ENCODE results near the gene GNAI3.

GNAI3 gene

GRCh38 chr1:109619576-109620400 lies 71.4 kb downstream of the GNAI3 start, which contains the start of the genes AMPD2 and GNAT2:
AMPD2 (plus strand) TSS chr1:109619837; CDS start chr1:109621176, 1,339 bp downstream.
GNAT2 (minus strand) TSS chr1:109619616; CDS start chr1:109612870, 6,746 bp downstream.
- peak; percentile 45 for DNase-seq (ENCODE audit: low read depth)
- H3K4me3 ChIP-seq (ENCODE audit: low read depth, low read length): peak within 1 kb of the TSS; percentile 90
- TF ChIP-seq CTCF (IDR thresholded peaks at IDR 0.05; ENCODE audit: low read depth, low read length, missing control alignments): no peak

DNA sequence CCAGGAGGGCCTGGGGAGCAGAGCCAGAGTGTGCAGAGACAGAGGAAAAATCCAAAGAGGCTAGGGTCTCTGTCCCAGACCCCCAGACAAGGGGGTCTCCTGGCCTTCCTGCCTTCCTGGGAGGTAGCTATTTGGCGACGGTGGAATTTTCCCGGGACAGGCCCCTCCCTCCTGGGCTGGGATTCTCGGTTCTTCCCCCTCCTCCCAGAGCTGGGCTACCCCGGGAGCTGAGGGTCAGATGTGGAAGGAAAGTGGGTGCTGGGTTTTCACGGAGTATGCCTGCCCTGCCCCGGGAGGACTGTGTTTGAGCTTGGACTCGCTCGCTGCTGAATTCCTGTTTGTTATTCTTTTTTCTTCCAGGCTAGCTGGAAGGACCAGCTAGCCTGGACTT lies 72.0 kb downstream of the GNAI3 start:
- no peak for TF ChIP-seq CTCF (IDR thresholded peaks at IDR 0.05; ENCODE audit: low read depth, low read length, missing control alignments)
- no peak for DNase-seq (ENCODE audit: low read depth)
- H3K4me3 ChIP-seq (ENCODE audit: low read depth, low read length): peak overlapping the region; percentile 90

GRCh38 chr1:109620841-109621286 lies 72.4 kb downstream of the GNAI3 start:
- peak; percentile 72 for DNase-seq (ENCODE audit: low read depth)
- peak overlapping the region; percentile 90 for H3K4me3 ChIP-seq (ENCODE audit: low read depth, low read length)
- no peak for TF ChIP-seq CTCF (IDR thresholded peaks at IDR 0.05; ENCODE audit: low read depth, low read length, missing control alignments)

DNA sequence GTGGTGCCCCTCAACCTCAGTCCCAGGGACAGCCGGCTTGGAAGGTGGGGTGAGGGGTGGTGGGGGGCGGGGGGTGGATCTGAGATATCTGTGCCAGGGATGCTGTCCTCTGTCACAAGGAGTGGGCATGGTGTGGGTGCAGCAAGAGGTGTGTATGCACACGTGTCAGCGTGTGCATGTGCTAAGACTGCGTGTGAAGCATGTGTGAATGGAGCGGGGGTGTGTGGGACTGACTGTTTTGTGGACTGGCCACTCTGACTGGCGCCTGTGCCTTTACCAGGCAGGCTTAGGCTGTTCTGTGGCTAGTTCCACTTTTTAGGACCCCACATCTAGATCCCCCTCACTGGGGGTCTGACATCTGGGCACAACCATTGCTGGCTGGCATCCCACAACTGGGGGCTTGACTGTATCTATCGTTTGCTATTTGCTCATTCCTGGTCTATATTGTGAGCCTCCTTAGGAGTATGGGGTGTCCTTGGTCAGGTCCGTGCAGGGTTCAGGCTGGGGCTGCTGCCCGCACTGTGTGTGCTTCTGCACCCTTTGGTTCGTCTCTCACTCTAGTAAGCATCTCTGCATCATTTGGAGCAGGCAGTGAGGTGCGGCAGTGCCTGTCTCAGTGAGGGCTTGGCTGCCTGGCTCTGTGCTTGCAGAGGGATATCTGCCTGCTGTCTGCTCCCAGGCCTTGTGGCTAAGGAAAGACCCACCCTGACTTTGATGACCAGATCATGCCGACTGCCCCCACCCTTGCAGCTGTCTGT lies 73.1 kb downstream of the GNAI3 start:
- no peak for TF ChIP-seq CTCF (IDR thresholded peaks at IDR 0.05; ENCODE audit: low read depth, low read length, missing control alignments)

DNA sequence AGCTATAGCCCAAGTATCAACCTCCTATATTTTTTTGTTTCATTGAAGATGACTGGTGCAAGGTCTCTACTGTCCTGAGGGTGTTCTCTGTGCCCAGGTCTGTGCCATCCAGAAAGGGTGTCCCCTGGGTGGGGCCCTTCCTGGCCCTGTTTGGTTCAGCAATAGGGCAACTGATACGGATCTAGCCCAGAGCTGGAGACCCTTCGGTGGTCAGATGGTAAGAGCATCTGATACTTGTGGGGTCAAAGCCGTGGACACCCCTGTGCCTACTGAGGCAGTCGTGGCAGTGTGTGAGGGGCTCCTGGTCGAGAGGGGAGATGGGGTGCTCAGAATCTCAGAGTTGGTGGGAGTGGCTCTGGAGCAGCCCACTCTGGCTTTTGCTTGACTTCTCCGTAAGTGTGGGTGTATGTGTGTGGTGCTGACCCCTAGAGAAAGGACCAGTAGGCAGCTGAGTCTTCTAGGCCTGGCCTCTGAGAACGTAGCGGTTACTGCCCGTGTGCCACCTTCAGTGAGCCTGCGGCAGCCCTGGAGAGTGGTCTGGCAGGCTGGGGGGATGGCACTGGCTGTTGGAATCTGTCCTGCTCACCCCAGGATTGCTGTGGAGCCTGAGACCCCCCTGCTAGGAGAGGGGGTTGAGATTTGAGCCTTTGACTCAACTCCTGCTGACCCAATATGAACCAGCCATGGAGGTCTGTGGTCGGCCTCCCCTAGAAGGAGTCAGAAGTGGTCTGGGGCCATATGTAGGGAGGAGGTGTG lies 73.9 kb downstream of the GNAI3 start:
- peak overlapping the region; percentile 90; the same call in 1 of the 2 replicates for H3K4me3 ChIP-seq (ENCODE audit: low read depth, low read length)
- no peak for TF ChIP-seq CTCF (IDR thresholded peaks at IDR 0.05; ENCODE audit: low read depth, low read length, missing control alignments)
- DNase-seq (ENCODE audit: low read depth): no peak

More for the DNA sequence above, 73.1 kb downstream of the GNAI3 start:
- peak overlapping the region; percentile 90 for H3K4me3 ChIP-seq (ENCODE audit: low read depth, low read length)
- no peak for DNase-seq (ENCODE audit: low read depth)

DNA sequence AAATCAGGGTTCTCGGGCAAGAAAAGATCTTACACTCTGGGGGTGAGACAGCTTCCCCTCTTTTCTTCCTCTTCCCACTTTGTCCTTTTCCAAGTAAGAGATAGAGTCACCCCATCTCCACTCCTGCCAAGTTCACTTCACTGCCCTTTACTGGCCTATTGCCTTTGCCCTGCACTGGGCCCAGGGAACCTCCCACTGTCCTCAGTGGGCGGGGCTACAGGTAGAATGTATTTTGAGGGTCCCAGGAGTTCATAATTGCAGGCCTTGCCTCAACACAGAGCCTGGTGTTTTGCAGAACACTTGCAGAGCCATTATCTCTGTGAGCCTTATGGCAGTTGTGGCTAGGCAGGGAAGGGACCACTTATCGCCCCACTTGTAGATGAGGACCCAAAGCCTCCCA lies 74.5 kb downstream of the GNAI3 start:
- no peak overlapping the region for H3K4me3 ChIP-seq (ENCODE audit: low read depth, low read length)
- no peak for TF ChIP-seq CTCF (IDR thresholded peaks at IDR 0.05; ENCODE audit: low read depth, low read length, missing control alignments)
- DNase-seq (ENCODE audit: low read depth): no peak

Data from GM12864 (cell line).